HG02885 (cell line): Measurements from ENCODE around the gene NGFR.

ENCODE experiments used
- ATAC-seq: cut with Tn5 transposase; IDR thresholded peaks from one replicate; pipeline ENCODE4 v1.9.1; 2021; ENCODE audit warnings: mild to moderate bottlenecking; ENCODE audit not compliant: unreplicated experiment, poor library complexity

NGFR gene, protein sequence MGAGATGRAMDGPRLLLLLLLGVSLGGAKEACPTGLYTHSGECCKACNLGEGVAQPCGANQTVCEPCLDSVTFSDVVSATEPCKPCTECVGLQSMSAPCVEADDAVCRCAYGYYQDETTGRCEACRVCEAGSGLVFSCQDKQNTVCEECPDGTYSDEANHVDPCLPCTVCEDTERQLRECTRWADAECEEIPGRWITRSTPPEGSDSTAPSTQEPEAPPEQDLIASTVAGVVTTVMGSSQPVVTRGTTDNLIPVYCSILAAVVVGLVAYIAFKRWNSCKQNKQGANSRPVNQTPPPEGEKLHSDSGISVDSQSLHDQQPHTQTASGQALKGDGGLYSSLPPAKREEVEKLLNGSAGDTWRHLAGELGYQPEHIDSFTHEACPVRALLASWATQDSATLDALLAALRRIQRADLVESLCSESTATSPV

DNA sequence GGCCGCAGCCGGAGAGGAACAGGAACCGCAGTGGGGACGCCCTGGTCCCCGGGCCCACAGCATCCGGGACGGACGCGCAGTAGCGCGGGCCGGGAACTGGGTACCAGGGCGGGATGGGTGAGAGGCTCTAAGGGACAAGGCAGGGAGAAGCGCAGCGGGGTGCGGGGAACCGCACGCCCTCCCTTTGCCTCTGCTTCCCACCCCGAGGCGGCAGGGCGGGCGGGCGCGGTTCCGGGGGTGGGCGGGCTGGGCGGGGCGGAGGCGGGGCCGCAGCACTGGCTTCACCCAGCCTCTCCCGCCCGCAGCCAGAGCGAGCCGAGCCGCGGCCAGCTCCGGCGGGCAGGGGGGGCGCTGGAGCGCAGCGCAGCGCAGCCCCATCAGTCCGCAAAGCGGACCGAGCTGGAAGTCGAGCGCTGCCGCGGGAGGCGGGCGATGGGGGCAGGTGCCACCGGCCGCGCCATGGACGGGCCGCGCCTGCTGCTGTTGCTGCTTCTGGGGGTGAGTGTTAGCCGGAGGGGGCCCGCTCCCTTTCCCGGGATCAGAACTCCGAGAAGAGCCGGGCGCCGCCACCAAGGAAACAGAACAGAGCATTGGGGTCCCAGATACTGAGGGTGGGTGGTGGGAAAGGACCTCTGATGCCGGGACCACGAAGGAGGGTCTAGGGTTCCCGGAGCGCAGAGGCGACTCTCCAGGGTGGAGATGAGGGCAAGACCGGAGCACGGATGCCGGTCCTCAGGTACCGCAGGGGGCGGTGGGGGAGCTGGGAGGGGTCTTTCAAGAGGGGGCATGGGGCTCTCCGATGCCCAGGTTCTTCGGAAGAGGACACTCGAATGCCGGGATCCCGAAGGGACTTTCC, at the start of gene NGFR:
Gene NGFR, plus strand, starts transcription at position 308 of the 856 bp plus-strand sequence. Its CDS starts 125 bp downstream, at position 433.
- ATAC-seq, result peak; percentile 60

DNA sequence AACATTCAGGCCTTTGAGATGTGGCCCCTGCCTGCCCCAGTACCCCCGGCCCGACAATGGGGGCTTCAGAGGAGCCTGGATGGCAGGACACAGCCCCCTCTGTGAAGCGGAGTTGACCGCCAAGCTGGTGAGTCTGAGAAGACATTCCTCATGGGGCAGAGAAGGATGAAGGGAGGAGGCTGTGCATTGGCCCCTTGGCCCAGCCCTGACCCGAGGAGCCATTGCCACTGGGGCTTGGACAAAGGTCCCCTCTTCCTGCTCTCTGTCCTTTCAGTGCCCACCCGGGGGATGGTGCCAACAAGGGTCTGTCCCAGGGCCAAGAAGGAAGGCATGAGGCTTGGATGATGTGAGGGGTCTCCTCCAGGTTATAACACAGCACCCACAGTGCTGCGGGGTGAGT, 49.5 kb upstream of the NGFR start:
- ATAC-seq, result no peak

DNA sequence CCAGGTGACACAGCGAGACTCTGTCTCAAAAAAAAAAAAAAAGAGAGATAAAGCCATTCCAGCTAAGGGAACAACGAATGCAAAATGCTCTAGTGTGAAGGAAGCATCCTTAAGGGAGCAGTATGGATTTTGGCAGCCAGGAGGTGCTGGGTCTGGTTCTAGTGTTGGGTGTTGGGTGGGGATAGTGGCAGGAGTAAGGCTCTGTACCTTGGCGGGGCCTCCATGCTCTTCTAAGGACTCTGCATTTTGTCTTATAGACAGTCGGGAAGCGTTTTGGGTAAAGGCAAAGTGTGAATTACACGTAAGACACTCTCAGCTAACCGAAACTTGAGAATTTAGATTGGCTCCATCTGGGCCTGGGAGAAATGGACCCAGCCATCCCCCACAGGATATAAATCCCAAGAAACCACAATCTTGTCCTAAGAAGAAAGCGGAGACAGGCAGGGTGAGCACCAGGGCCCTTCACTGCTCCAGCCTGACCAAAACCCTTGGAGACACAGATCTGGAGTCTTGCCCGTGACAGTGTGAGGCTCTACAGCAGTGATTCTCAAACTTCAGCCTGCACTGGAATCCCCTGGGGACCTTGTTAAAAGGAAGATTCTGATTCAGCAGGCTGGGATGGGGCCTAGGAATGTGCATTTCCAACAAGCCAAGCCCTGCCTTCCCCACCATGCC, 47.3 kb upstream of the NGFR start:
- ATAC-seq, result no peak

DNA sequence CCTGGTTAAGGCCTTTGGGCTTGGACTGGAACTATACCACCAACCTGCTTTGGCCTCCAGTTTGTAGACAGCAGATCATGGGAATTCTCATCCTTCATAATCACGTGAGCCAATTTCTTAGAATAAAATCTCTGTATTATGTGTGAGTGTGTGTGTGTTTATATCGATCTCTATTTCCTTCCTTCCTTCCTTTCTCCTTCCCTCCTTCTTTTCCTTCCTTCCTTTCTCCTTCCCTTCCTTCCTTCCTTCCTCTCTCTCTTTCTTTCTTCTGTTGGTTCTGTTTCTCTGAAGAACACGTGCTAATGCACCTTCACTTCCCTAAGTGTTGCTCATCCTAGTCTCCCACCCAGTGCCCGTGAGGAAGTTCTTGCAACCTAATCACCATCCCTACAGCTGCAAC, 44.9 kb upstream of the NGFR start:
- no peak for ATAC-seq

DNA sequence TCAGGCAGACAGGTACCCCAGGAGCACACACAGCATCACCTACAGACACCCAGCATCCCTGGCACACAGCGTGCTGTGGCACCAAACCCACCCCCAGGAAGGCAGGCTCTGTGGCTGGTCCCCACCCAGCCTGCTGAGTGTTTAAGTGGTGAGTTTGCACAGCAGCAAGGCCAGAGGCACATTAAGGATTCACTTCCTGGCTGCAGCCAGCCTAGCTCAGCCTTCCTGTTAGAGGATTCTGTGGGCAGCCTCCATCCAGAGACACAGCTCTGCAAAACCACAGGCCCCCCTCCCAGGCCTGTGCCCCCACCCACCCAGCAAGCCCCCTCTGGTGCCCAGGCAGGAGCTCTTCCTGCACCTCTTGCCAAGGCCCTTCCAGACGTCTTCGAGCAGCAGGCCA, 44.4 kb upstream of the NGFR start:
- ATAC-seq, result no peak

DNA sequence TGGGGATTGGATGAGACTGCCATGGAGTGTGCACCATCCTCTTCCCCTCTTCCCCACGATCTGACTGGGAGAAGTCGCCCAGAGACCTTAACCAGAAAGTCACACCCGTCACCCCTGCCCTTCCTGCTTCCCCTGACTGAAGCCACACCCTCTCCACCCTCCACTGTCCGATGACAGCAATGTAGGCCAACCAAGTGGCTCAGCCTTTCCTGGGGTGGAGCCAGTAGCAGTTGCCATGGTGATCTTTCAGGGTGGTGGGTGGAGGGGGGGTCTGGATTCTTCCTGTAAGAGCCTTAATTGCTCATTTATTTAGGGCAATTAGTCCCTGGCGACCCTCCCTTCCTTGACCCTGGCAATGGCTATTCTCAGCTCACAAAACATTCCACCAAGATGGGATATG, 42.9 kb upstream of the NGFR start:
- no peak for ATAC-seq

DNA sequence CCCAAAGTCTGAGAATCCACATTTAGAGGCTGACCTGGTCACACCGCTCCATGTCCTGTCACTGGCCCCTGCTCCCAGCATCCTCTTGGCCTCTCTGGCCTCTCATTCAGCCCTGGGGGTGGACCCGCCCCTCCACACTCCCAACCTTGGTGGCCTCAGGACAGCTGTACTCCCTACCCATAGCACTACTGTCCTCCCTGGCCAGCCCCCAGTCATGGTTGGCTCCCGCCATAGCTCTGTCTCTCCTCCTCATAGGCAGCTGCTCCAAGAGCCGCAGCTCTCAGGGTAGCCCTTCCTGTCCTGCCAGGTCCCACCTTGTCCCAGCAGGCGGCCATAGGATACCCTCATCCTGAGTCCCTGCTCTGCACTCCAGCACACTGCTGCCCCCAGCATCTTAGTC, 42.4 kb upstream of the NGFR start:
- no peak for ATAC-seq

DNA sequence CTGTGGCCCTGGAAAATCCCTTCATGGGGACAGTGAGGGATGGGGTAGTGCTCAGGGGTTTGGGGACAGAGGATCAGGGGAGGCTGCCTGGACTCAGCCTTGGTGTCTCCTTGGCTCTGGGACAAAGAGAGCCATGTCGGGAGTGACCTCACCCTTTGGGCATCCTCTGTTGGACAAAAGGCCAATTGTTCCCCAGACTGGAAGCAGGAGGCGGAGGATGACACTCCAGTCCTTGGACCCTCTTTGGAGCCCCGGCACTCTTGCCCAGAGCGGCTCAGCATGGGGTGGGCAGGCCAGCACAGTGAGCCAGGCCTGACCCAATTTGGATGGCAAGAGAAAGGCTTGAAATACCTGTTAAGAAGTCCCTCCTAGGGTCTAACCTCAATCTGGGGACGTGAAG, 41.0 kb upstream of the NGFR start:
- no peak for ATAC-seq

DNA sequence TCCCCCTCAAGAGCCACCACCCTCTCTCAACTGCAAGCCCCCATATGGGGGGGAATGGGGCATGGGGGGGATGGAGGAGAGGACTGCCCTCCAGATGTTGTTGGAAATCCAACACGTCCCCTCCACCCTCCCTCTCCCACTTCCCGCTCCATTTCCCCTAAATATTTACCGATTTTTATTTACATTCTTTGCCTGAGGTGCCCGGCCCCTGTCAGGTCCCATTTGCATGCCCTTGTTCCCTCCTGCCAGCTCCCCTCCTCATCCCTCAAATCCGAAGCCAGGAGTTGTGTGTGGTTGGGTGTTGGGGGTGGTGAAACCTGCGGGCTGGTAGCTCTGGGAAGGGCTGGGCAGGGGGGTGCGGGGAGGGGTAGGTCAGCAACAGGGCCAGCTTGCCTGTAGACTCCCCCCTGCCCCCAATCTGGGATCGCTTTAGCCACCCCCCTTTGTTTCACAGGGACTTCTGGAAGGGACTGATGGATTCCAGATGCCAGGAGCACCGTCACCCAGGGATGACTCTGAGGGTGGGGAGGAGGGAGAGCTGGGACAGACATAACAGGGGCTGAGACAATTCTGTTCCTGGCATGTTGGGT, 39.7 kb upstream of the NGFR start:
- ATAC-seq, result no peak

DNA sequence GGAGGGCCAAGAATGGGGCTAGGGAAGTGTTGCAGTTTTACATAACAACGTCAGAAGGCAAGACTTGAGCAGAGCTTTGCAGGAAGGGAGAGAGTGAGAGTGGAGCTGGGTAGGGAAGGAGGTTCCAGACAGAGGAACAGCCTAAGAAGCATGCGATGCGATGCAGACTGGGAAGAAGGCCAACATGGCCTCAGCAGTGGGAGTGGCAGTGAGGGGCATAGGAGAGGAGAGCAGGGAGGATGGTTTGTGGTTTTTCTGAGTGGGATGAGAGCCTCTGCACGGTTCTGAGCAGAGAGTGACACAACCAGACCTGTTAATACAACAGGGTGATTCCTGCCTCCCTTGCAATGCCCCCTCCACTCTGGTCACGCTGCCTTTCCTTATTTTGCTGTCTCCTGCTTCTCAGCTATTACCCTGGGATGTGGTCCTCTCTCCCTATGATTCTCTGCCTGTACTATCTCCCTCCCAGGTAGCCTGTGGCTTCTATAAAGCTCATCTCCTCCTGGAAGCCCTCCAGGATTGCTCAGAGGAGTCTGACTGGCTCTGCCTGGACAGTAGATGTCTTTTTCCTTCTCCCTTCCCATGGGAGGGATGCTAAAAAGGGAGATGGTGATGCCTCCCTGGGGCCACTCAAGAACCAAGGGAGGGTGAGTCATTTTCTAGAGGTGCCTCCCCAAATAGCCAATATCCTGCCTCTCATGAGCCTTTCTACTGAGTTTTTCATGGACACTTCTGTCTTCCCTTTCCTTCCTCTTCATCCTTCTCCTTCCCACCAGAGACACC, 38.7 kb upstream of the NGFR start:
- ATAC-seq, result no peak

DNA sequence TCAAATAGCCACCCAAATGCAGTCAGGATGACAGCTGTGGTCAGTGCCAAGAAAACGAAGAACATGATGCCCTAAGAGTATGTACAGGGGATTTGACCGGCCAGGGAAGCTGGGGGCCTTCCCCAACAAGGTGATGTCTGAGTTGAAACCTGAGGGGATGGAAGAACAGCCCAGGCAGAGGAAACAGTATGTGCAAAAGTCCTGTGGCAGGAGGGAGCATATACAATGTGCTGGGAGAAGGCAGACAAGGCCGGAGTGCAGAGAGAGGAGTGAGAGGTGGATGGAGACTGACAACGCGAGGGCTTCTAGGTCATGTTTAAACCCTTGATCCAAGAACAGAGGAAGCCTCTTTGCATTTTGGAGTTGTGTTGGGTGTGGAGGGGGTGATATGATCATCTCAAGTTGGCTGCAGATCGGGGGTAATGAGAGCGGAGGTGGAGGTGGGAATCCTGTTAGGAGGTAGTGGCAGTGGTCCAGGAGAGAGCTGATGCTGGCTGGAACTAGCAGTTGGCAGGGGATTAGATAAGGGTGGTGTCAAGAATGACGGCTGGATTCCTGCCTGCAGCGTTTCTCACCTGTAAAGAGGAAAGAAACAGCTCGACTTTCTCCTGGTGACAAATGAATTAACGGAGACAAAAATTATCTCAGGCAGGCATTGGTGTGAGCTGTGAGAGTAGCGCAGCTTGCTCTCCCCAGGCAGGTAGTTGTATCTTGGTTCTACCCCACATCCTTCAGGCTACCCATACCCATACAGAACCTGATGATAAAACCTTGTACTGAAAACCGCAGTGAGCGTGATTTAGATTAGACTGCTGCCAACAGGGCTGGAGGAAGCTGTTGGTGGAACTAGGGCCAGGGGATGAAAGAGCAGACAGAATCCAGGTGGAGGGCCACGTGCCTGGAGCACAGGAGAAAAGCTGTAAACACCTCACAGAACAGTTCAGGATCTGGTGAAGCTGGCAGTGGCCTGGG, 37.2 kb upstream of the NGFR start:
- no peak for ATAC-seq

DNA sequence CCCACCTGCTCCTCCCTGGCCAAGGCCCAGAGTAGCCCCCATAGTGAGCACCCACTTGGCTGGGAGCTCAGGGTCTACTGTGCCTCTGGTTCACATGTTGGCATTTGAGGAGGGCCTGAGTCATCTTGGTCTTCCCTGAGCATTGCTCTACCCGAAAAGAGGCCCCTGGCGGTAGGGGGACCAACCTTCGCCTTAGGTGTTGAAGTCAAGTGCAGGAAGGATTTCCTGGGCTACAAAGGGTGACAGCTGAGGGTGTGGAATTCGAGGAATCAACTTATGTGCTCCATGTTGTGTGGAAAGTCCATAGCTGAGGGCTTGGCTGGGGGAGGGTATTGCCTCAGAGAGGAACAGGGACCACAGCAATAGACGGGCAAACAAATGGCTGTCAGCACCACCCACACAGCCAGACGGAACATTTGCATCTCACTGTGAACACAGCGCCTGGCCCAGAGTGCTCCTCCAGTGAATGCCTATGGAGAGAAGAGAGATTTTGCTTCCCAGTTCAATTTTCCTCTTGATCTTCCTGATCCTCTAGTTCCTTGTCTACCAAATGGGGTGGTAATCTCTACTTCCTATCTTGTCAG, 35.6 kb upstream of the NGFR start:
- no peak for ATAC-seq

DNA sequence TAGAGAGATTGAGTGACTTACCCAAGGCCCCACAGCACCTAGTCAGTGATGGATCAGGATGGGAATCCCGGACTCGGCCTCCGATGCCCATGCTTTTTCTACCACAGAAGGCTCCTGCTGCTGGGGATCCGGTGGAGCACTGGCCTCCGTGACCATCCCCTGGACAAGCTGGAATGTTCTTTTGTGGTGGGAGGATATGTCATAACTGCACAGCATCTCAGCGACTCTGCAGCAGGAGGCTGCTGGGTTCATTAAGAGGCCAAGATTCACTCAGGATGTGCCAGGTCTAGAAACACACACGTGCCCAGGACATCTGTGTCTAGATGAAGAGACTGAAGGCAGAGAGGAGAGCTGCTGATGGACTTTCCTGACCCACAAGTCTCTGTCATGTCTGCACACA, 34.7 kb upstream of the NGFR start:
- ATAC-seq, result no peak

DNA sequence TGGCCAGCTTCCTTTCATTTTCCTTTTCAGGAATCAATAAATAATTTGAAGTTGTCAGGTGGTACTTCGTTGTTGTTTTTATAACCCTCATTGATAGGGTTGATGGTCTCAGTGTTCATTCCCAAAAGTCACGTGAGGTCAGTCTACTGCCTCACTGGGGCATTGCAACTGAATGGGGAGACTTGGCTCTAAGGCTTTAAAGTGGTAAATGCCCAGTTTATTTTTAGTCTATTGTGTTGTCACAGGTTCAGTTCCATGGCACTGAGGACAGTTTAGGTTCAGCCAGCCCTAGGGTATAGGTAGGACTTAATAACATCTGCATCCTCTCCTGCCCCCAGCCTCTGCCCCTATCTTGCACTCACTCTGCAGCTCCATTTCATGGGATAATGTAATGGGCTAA, 33.5 kb upstream of the NGFR start:
- no peak for ATAC-seq

DNA sequence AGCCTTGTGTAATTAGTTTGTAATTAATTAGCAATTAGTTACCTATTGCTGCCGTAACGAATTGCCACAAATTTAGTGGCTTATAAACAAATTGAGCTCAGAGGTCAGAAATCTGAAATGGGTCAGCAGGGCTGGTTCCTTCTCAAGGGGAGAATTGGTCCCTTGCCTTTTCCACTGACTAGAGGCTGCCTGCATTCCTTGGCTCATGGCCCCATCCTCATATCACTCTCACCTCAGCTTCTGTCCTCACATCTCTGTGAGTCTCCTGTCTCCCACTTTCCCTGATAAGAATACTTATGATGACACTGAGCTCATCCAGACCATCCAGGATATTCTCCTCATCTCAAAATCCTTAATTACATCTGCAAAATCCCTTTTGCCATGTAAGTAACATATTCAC, 31.0 kb upstream of the NGFR start:
- ATAC-seq, result no peak

DNA sequence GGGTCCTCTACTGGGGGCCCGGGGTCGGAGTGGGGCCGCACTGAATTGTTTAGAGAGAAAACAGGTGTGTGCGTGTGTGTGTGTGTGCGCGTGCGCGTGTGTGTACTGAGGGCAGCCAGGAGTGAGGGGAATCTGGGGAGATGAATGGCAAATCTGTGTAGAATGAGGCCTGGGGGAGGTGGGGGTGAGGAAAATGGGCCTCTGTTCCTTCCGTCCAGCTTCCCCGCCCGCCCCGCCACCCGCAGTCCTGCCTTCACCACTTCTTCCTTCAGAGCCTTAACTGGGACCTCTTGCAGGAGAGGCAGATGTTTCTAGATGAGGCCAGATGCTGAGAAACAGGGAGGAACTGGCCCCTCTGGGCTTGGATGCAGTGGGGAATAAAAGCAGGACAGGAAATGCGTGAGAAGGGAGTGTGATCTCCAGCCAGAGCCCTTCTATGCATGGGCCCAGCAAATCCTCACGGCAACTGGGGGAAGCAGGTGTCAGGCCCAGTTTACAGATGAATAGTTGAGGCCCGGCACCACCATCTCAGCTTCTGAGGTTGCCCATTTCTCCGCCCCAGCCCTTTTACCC, 29.7 kb upstream of the NGFR start:
- ATAC-seq, result no peak

DNA sequence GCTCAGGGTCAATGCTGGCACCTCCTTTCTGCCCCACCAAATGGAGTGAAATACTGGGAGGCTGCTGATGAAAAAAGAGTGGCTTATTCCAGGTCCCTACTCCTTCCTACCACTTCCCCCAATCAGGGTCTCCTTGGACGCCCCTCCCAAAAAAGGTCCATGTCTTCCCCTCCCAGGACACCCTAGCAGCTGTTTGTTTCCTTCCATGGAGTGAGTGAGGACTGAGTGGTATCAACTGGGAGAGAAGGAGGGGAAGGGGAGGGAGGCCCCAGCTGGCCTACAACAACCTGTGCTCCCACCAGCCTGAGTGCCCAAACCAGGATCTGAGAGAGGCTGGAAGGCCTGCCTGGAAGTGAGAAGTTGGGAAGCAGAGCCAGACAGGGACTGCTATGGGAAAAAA, 28.7 kb upstream of the NGFR start:
- ATAC-seq, result no peak

DNA sequence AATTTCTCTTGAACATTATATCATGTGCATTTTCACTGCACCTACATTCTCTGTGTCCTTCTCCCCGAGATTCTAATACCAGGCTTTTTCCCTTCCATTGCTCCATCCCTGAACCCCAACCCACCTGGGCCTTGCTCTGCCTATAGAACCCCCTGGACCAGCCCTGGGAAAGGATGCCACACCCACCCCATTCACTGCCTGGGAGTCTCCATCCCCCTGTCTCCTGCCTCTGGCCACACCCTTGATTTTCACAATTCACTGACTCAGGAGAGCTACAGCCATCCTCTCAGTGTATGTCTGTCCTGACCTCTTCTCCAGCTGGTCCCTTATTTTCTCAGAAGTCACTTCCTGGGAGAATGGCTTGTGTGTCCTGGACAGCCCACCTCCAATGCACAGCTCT, 27.9 kb upstream of the NGFR start:
- no peak for ATAC-seq
